ENCODE results near the gene RHOXF2B.
"Not testable (repeated sequence)": the region's sequence is repeated elsewhere in the genome, so short reads cannot be mapped to it uniquely, and the experiment has no call there.

The RHOXF2B gene

GRCh38 chrX:120077590-120077989, at the start of gene RHOXF2B:
Gene RHOXF2B, minus strand, starts transcription at chrX:120077690. Its CDS starts 138 bp downstream, at chrX:120077552.
- not testable (repeated sequence) for DNase-seq (ENCODE audit: low read depth in 1 of 2, low spot score in 1 of 2)

DNA sequence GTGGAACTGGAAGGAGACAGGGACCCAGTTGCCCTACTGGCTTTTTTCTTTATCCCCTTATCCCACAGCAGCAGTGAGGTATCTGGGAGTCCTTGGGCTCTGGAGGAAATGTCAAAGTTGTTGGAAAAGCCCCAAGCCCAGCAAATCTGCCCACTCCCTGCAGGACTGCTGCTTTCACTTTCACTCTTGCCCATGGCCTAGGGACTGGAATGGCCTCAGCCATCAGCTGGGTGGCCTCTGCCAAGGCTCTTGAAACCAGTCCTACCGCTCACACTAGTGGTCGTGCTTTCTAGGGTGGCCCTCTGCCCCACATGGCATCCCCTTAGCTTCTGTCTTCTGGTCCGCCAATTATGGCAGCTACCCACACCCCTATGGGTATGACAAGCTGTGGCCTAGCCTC, 48.0 kb upstream of the RHOXF2B start:
- no peak for DNase-seq (ENCODE audit: low read depth in 1 of 2, low spot score in 1 of 2)

DNA sequence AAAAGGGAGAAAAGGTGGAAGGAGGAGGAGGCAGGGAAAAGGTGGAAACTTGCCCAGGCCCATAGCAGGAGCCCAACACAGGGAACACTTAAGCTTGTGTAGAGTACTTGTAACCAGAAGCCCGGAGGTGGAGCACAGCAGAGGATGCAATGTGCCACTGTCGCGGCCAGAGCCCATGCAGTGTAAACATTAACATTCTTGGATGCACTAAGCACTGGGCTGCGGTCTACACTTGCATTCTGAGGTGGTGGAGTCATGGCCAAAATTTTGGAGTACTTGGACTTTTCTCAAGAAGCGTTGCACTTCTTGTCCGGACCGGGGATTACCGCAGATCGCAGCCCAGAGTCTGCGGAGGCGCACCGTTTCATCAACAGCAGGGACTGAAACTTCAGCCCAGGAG, 42.7 kb upstream of the RHOXF2B start:
- DNase-seq (ENCODE audit: low read depth in 1 of 2, low spot score in 1 of 2): no peak

GRCh38 chrX:120115438-120115963, 38.0 kb upstream of the RHOXF2B start, which contains the start of gene RHOXF1:
Gene RHOXF1, minus strand, starts transcription at chrX:120115913. Its CDS starts 51 bp downstream, at chrX:120115862.
- DNase-seq (ENCODE audit: low read depth in 1 of 2, low spot score in 1 of 2): no peak

DNA sequence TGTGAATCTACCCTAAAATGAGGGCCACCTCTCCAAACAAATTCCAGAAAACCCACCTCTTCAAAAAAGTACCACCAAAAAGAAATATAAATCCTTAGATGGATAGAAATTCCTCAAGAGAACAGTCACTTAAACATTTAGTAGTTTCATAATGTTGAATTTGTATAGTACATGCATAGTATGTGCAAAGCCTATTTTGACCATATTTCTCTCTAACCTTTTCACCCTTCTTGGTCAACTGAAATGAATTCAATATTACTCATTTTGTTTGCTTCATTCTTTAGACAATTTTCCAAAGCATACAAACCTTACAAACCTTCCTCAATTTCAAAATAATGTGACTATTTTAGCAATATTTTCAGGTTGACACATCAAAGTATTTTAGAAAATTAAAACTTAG, 34.1 kb upstream of the RHOXF2B start:
- no peak for DNase-seq (ENCODE audit: low read depth in 1 of 2, low spot score in 1 of 2)

DNA sequence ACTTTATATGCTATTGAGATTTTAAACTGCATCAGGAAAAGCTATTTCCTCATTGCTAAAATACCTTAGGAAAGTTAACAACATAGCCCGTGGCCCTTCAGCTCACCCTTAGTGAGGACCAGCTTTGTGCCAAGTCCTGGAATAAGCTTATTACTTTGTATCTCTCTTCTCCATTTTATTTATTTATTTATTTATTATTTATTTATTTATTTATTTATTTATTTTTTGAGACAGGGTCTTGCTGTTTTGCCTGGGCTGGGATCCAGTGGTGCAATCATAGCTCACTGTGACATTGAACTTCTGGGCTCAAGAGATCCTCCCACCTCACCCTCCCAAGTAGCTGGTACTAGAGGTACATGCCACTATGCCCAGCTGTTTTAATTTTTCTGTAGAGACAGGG, 31.9 kb upstream of the RHOXF2B start:
- DNase-seq (ENCODE audit: low read depth in 1 of 2, low spot score in 1 of 2): no peak

DNA sequence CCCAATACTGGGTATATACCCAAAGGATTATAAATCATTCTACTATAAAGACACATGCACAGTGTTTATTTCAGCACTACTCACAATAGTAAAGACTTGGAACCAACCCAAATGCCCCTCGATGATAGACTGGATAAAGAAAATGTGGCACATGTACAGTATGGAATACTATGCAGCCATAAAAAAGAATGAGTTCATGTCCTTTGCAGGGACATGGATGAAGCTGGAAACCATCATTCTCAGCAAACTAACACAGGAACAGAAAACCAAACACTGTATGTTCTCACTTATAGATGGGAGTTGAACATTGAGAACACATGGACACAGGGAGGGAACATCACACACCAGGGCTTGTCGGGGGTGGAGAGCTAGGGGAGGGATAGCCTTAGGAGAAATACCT, 27.2 kb upstream of the RHOXF2B start:
- not testable (repeated sequence) for DNase-seq (ENCODE audit: low read depth in 1 of 2, low spot score in 1 of 2)

- not testable (repeated sequence) for DNase-seq (ENCODE audit: low read depth in 1 of 2, low spot score in 1 of 2)
These were observed 23.6 kb upstream of the RHOXF2B start for GRCh38 chrX:120101057-120101456.

DNA sequence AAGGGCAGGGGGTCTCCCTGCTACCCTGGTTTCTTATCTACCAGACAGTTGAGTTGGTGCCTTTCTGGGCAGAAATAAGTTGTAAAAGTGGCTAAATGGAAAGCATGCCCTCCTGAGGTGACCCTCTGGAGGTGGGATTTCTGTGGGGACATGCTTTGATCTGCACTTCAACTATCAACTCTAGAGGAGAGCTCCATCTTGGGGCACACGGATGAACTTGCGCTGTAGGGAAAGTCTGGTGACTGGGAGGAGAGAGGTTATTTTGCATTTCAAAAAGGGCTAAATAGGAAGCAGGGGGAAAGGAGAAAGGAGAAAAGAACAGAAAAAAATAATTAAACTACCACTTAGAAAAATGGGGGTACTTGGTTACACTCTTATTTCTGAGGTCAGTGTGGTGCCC, 12.7 kb upstream of the RHOXF2B start:
- DNase-seq (ENCODE audit: low read depth in 1 of 2, low spot score in 1 of 2): no peak

- no peak for DNase-seq (ENCODE audit: low read depth in 1 of 2, low spot score in 1 of 2)
These were observed 10.0 kb upstream of the RHOXF2B start for GRCh38 chrX:120087289-120088017.

DNA sequence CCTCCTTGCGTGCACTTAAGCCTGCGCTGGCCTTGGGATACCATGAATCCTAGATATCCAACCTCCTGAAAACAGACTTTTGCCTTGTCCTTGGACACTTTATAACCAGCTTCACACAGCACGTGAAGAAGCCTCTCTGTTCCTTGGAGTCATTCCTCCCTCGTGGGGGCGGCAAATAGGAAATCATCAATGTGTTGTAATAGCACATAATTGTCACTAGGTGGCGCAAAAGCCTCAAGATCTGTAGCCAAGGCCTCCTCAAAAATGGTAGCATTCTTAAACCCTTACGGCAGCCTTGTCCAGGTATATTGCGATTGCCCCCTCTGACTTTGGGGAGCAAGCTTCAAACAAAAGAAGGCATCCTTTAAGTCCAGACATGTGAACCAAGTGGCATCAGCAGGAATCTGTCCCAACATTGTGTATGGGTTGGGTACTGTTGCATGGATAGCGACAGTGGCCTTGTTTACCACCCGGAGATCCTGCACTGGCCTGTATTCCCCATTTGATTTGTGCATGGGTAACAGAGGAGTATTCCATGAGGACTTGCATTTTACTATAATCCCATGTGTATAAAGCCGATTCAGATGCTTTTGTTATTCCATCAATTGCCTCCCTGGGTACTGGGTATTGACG, 8.2 kb upstream of the RHOXF2B start:
- not testable (repeated sequence) for DNase-seq (ENCODE audit: low read depth in 1 of 2, low spot score in 1 of 2)

DNA sequence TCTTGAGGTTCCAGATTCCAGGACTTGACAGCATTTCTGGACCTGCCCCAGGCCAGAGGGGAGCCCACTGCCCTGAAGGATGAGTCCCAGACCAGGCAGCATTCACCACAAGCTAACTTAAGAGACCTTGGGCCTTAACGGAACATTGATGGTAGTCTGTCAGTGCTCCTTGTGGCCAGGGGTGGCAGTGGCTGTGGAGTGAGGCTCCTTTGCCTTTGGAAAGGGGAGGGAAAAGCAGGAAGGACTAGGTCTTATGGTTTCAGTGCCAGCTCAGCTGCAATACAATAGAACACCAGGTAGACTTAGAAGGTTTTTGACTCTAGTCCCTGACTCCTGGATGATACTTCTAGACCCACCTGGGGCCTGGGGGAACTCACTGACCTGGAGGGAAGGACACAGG, 11.3 kb downstream of the RHOXF2B start:
- not testable (repeated sequence) for DNase-seq (ENCODE audit: low read depth in 1 of 2, low spot score in 1 of 2)

- not testable (repeated sequence) for DNase-seq (ENCODE audit: low read depth in 1 of 2, low spot score in 1 of 2)
These were observed 34.8 kb downstream of the RHOXF2B start for GRCh38 chrX:120042712-120043111.

GRCh38 chrX:120042247-120042646, 35.2 kb downstream of the RHOXF2B start:
- DNase-seq (ENCODE audit: low read depth in 1 of 2, low spot score in 1 of 2): not testable (repeated sequence)

GRCh38 chrX:120040176-120040575, 37.3 kb downstream of the RHOXF2B start:
- not testable (repeated sequence) for DNase-seq (ENCODE audit: low read depth in 1 of 2, low spot score in 1 of 2)

GRCh38 chrX:120039087-120039733, 38.3 kb downstream of the RHOXF2B start:
- DNase-seq (ENCODE audit: low read depth in 1 of 2, low spot score in 1 of 2): not testable (repeated sequence)

GRCh38 chrX:120036704-120037103, 40.8 kb downstream of the RHOXF2B start:
- DNase-seq (ENCODE audit: low read depth in 1 of 2, low spot score in 1 of 2): no peak

GRCh38 chrX:120035522-120036309, 41.8 kb downstream of the RHOXF2B start:
- not testable (repeated sequence) for DNase-seq (ENCODE audit: low read depth in 1 of 2, low spot score in 1 of 2)

- DNase-seq (ENCODE audit: low read depth in 1 of 2, low spot score in 1 of 2): no peak
These were observed 48.1 kb downstream of the RHOXF2B start for GRCh38 chrX:120029354-120029753.

GRCh38 chrX:120023259-120023658, 54.2 kb downstream of the RHOXF2B start:
- no peak for DNase-seq (ENCODE audit: low read depth in 1 of 2, low spot score in 1 of 2)

DNA sequence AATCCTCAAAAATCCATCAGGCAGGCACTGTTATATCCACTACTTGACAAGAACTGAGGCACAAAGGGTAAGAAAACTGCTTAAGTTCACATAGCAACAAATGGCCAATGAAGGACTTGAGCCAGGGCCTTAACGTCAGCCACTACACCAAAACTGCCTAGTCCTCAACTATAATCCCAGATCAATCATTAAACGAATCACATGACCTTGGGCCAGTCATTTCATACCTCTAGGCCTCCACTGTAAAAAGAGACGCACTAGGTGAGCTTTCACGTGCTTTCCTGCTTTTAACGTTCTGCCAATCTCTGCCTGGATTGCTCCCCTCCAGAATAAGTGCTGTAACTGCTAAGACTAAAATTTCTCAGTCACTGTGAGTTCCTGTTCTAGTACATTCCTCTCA, 54.7 kb downstream of the RHOXF2B start:
- no peak for DNase-seq (ENCODE audit: low read depth in 1 of 2, low spot score in 1 of 2)

Measured in activated T-helper 1 cell treated with anti-CD3 and anti-CD28 coated beads, Interleukin-2, amount 50 U/mL, for 16 hours (primary cell).